ENCODE data around the gene TRPM2. TPM values are rescaled to one million over a fixed set of nuclear protein-coding genes. Genes with fewer than 3 reads are reported as not detected.

Gene TRPM2
- total and polyA plus RNA-seq, 10 of the 15 experiments (the other 5 are each of a cell fraction or from before 2014, with no cell fraction given): 0.03 to 9.1 (median 2.6) TPM

GRCh38 chr21:44363278-44363677 lies 9.9 kb downstream of the TRPM2 start:
- no peak for DNase-seq (ENCODE audit: low read depth, low spot score)
- in situ Hi-C loops (cut with MboI): no loop called here
- Histone ChIP-seq H3K27me3 (replicated peaks in 1 of 2; ENCODE audit: control insufficient read depth in 2 of 2, insufficient read depth in 2 of 2, low read length in 1 of 2) (no peaks in the 10 kb centered on the region), H3K9ac (ENCODE audit: control insufficient read depth, insufficient read depth, low read length) (no peak overlapping the region), H3K27ac (ENCODE audit: control insufficient read depth, insufficient read depth) (no peak overlapping the region), H4K20me1 (ENCODE audit: control insufficient read depth, insufficient read depth) (no peaks in the 10 kb centered on the region), H3K4me2 (ENCODE audit: control insufficient read depth, insufficient read depth) (no peak overlapping the region), H3K4me1 (ENCODE audit: control insufficient read depth, insufficient read depth, low read length) (no peaks in the 10 kb centered on the region), H3K4me3 (no peak overlapping the region), H3K36me3 (ENCODE audit: control insufficient read depth in 2 of 2, insufficient read depth in 2 of 2, low read length in 1 of 2) (no peaks in the 10 kb centered on the region), H3K9me3 (replicated peaks; ENCODE audit: control insufficient read depth, insufficient read depth, low read length) (no peaks in the 10 kb centered on the region; the same call in 2 of the 3 replicates), H2AFZ (ENCODE audit: control insufficient read depth, low read depth, low read length) (no peak overlapping the region), H3K79me2 (ENCODE audit: control insufficient read depth, insufficient read depth, low read length) (no peaks in the 10 kb centered on the region)
- ChIA-PET SMC1A (ENCODE audit: uncharacterized antibody, unreplicated experiment) (no interaction called here), POLR2A (no interaction called here), RAD21 (ENCODE audit: unreplicated experiment) (no interaction called here), CTCF (no interaction called here)
- TF ChIP-seq ZNF687 (IDR thresholded peaks at IDR 0.05): no peak
- BruUV-seq (replicated peaks): no TSS peak
- no peak for ATAC-seq
- FAIRE-seq: no peak
- 100% methylated on average over 1 of the region's 1 CpG for WGBS (ENCODE audit: insufficient coverage, insufficient replicate concordance, low lambda C conversion rate, missing lambda C conversion rate)
- intact Hi-C loops (cut with micrococcal nuclease; ENCODE audit: unreplicated experiment): no loop called here
